Activated T-cell treated with anti-CD3 and anti-CD28 coated beads for 24 hours (primary cell): Measurements from ENCODE around the gene CLDN4.
A peak's percentile ranks its signal among the peaks of the same experiment; 100 is the strongest.
"Not testable (repeated sequence)": the region's sequence is repeated elsewhere in the genome, so short reads cannot be mapped to it uniquely, and the experiment has no call there.

Experiments
- DNase-seq: peaks from one replicate; pipeline ENCODE4 v3.0.0-alpha.2; 2020; ENCODE audit warnings: low read depth

CLDN4 gene

DNA sequence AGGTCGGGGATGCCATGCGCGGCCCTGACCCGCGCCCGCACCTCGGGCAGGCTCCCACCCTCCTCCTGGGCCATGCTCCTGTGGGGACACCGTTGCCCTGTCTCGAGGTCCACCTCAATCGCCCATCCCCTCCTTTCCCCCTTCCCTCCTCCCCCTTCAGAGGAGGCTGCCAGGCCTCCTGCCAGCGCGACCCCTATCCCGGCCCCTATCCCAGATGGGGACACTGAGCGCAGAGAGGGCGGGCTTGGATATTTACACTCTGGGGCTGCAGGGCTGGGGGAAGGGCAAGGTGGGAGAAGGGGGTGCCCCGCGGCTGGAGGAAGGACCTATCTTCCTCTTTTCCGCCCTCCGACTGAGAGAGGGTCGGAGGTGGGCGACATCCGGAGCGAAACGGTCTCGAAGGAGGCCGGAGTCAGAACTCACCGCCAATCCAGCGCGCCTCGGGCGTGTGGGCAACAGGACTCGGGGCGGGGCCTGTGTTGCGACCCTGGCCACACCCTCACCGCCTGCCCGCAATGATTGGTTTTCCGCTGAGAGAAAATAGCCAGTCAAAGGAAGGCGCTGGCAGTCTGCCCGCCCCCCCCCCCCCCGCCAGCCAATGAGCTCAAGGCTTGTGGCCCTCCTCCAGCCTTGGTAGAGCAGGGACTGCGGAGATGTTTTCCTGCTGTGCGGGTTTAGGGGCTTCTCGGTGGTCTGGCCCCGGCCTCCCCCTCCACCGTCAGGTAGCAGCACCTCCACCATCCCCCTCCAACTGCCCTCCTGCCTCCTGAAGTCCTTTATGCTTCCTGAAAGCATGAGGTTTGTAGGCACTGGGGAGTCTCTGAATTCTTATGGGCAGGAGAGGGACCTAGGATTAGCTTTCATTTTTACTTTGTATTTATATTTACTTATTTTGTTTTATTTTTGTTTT is 11.5 kb downstream of the CLDN4 start, which contains the start of gene METTL27:
Gene METTL27, minus strand, starts transcription at position 450 of the 910 bp plus-strand sequence. Its CDS starts 376 bp downstream, at position 74.
- DNase-seq = peak; percentile 83

DNA sequence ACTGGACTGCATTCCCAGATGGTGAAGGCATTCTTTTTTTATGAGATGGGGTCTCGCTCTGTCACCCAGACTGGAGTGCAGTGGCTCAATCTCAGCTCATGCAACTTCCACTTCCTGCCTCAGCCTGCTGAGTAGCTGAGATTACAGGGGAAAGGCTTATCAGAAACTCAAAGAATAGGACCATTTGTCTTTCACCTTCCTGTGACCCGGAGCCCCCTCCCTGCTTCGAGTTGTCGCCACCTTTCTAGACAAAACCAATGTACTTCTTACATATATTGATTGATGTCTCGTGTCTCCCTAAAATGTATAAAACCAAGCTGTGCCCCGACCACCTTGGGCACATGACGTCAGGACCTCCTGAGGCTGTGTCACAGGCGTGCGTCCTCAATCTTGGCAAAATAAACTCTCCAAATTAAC is 13.3 kb downstream of the CLDN4 start:
- no peak for DNase-seq

DNA sequence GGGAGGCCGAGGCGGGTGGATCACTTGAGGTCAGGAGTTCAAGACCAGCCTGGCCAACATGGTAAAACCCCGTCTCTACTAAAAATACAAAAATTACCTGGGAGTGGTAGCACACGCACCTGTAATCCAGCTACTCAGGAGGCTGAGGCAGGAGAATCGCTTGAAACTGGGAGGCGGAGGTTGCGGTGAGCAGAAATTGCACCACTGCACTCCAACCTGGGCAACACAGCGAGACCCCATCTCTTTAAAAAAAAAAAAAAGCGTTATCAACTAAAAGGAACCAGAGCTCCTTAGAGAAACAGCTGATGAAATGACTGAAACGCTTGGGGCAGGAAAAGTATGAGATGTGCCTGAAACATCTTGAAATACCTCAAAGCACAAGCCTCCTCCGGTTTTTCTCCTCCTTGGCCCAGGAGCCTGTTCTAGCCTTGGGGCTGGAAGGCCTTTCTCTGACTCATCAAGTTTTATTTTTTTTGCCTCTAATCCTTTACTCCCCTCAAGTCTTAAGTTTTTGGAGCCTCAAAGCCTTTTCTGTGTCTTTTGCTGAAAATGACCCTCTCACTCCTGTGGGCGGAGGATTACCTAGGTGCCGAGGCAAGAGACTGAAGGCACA is 14.2 kb downstream of the CLDN4 start:
- DNase-seq = no peak

DNA sequence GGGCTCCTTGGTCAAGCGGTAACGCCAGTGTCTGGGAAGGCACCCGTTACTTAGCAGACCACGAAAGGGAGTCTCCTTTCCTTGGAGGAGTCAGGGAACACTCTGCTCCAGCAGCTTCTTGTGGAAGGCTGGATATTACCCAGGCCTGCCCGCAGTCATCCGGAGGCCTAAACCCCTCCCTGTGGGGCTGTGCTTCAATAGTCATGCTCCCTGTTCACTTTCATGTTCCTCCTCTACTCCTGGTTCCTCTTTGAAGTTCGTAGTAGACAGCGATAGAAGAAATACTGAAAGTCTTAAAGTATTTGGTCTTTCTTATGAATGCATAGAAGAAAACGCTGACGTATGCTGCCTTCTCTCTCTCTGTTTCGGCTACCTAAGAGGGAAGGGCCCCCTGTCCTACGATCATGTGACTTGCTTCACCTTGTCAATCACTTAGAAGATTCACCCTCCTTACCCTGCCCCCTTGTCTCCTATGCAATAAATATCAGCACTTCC is 15.0 kb downstream of the CLDN4 start:
- DNase-seq = not testable (repeated sequence)

DNA sequence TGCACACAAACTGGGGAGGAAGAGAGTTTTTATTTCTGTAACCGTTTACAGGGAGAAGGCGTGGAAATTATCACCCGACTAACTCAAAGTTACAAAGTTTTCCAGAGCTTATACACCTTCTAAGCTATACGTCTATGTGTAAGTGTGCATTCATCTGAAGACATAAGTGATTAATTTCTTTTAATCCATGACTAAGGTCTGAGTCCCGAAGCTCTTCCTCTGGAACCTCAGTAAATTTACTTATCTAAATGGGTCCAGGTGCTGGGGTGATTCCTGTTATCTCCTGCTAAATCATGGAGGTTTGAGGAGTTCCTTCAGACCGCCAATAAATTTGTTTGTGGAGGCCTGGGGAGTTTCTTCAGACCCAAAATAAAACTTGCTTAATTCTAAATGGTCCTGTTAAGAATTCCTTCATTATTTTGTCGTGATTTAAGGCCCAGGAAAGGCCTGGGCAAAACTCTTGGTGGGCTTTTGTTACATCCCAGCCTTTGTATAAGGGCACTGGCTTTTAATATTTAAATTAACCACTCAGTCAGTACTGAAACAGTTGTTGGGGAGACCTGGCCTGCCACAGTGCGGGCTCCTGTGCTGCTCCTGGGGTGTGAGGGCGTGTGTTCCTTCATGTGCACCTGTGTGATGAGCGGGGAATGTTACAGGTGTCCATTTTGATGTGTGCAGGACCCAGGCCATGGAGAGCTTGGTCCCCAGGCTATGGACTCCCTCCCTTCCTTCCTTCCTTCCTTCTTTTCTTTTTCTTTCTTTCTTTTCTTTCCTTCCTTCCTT is 17.3 kb downstream of the CLDN4 start:
- DNase-seq = no peak

DNA sequence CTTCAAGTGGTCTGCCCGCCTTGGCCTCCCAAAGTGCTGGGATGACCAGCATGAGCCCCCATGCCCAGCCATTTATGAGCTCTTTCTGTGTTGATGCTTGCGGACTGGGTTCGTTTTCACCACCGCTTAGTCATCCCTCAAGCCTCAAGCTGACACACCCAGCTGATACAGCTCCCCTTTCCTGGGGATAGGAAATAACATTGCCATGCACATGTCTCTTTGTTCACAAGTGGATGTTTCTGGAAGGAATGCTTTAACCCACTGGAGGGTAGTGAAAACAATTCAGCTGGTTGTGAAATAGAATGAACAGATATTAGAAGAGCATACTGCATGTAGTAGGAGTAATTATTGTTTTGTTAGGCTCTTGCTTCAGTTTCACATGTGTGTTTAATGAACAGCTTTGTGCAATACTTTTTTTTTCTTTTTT is 20.0 kb downstream of the CLDN4 start:
- no peak for DNase-seq

DNA sequence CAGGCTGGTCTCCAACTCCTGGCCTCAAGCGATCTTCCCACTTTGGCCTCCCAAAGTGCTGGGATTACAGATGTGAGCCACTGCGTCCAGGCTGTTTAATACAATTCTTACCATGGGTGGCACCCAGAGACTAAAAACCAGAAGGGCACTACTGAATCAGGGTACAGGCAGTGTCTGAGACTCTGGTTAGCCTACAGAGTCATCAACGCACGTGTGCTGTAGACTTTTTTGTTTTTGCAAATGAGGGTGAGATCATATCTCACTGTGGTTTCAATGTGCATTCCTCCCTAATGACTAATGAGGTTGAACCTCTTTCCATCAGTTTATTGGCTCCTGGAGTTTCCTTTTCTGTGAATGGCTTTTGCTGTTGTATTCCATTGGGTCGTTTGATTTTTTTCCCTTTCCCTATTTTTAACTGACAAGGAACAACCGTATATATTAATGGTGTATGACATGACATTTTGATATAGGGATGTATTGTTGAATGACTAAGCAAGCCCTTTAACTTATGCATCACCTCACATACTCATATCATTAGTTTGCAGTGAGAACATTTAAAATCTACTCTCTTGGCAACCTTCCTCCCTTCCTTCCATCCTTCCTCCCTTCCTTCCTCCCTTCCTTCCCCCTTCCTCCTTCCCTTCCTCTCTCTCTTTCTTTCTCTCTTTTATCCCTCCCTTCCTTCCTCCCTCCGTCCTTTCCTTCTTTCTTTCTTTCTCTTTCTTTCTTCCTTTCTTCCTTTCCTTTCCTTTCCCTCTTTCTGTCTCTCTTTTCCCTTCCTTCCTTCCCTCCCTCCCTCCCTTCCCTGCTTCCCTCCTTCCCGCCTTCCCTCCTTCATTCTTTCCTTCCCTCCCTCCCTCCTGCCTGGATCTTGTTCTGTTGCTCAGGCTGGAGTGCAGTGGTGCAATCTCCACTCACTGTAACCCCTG is 20.9 kb downstream of the CLDN4 start:
- peak; percentile 26 for DNase-seq

DNA sequence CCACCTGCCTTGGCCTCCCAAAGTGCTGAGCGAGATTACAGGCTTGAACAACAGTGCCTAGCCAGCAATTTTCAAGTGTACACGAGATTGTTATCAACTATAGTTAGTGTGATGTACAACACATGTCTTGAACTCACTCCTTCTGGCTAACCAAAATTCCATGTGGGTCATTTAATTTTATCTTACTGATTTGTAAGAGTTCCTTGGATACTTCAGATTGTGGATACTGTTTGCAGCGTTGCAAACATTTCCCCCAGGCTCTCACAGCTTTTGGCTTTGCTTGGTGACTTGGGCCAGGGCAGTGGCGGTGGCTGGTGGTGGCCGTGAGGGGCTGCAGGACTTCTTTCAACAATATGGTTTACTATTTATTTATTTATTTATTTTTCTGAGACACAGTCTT is 21.7 kb downstream of the CLDN4 start:
- no peak for DNase-seq

DNA sequence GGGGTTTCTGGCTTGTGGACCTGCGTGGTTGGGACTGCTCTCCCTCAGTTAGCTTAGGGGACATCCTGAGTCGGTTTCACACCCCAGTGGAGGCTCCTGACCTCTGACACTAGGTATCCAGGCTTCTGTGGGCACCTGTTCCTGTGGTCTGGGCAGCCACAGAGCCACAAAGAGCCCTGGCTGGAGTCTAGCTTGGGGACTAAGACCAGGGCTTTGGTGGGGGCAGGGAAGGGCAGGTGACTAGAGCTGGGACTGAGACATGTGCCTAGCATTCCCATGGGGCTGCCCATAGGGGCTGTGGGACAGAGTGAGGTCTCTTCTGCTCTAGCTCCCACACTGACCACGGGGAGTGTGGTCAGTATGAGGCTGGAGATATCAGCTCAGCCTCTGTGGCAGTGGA is 26.1 kb downstream of the CLDN4 start:
- no peak for DNase-seq

DNA sequence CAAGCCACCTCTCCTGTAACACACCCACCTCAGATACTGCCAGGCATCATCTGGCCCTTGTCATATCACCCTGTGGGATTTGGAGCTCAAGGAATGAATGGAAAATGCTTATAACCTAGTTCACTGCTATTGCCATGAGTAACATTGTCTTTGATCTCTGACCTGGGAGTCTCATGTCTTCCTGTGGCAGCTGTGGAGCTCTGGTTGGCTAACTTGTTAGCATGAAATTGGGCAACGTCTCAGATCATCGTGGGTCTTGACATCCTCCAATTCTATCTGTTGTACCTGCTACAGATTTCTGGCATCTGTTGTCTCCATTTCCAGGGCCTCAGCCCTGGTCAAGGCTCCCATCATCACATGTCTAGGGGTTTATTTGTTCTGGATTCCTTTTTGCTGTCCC is 28.0 kb downstream of the CLDN4 start:
- DNase-seq = no peak

DNA sequence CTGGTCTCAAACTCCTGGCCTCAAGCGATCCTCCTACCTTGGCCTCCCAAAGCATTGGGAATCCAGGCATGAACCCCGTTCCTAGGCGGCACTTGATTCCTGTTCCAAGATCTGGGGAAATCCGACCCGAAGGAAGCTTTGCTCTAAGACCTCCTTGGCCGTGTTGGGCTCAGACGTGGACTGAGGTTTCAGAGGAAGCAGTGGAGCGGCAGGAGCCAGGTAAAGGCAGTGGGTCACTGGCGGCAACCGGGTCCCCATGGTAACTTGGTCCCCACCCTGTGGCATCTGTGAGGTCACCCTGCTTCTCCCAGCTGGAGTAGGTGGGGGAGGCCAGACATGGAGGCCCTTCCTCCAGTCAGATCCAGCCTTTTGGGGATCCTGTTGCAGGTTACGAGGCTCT is 30.1 kb downstream of the CLDN4 start, which contains the start of gene TMEM270:
Gene TMEM270, plus strand, starts transcription at position 301 of the 400 bp plus-strand sequence. Its CDS starts 36 bp downstream, at position 337.
- no peak for DNase-seq

DNA sequence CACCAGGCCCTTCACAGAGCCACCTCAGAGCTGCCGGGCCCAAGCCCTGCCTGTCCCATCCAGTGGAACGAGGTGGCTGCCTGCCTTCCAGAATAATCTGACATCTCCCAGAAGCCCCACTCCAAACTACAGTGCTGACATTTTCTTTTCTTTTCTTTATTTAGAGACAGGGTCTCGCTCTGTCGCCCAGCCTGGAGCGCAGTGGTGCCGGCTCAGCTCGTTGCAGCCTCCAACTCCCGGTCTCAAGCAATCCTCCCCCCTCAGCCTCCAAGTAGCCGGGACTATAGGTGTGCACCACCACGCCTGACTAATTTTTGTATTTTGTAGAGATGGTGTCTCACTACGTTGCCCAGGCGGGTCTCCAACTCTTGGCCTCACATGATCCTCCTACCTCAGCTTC is 30.5 kb downstream of the CLDN4 start:
- DNase-seq = no peak

DNA sequence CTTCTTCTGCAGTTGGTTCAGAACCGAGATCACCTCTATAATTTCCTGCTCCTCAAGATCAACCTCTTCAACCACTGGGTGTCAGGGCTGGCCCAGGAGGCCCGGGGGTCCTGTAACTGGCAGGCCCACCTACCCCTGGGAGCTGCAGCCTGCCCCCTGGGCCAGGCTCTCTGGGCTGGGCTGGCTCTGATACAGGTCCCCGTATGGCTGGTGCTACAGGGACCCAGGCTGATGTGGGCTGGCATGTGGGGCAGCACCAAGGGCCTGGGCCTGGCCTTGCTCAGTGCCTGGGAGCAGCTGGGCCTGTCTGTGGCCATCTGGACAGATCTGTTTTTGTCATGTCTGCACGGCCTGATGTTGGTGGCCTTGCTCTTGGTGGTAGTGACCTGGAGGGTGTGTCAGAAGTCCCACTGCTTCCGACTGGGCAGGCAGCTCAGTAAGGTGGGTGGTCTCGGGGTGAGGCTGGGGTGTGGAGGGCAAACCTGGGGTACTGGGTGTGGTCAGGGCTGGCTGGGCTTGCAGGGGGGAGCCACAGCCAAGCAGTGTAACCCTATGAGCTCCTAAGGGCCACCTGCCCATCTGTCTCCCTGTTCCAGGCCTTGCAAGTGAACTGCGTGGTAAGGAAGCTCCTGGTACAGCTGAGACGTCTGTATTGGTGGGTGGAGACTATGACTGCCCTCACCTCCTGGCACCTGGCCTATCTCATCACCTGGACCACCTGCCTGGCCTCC is 34.4 kb downstream of the CLDN4 start:
- no peak for DNase-seq

DNA sequence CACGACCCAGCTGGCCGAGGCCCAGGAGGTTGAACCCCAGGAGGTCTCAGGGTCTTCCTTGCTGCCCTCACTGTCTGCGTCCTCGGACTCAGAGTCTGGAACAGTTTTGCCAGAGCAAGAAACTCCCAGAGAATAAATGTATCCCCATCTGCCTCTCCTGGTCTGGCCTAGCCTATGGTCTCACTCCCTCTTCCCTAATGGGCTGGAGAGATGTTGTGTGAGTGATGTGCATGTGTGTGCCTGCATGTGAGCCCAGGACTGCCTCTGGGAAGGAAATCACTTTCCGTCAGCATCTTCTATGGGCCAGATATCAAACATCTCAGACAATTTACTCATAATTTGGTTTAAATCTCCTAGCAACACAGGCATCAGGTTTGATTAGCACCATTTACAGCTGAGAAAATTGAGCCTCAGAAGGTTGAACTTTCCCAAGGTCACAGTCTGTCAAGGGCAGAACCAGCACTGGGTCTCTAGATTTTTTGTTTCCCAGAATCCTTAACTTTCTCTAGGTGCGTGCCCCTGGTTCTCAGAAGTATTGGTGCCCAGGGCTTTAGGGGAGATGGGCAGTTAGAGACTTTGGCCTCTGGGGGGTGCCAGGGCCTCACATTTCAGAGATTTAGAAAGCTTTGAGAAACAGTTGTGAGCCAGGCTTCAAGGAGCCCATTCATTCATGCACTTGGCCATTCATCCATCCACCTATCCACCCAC is 35.1 kb downstream of the CLDN4 start:
- no peak for DNase-seq

DNA sequence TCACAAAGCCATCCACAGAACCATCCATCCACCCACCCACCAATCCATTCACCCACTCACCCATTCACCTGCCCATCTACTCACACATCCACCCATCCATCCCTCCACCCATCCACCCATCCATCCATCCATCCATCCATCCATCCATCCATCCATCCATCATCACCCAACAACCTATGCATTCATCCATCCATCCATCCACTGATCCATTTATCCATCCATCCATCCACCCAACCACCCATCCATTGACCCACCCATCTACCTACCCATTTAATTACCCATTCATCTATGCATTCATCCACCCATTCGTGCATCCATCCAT is 35.6 kb downstream of the CLDN4 start:
- no peak for DNase-seq

DNA sequence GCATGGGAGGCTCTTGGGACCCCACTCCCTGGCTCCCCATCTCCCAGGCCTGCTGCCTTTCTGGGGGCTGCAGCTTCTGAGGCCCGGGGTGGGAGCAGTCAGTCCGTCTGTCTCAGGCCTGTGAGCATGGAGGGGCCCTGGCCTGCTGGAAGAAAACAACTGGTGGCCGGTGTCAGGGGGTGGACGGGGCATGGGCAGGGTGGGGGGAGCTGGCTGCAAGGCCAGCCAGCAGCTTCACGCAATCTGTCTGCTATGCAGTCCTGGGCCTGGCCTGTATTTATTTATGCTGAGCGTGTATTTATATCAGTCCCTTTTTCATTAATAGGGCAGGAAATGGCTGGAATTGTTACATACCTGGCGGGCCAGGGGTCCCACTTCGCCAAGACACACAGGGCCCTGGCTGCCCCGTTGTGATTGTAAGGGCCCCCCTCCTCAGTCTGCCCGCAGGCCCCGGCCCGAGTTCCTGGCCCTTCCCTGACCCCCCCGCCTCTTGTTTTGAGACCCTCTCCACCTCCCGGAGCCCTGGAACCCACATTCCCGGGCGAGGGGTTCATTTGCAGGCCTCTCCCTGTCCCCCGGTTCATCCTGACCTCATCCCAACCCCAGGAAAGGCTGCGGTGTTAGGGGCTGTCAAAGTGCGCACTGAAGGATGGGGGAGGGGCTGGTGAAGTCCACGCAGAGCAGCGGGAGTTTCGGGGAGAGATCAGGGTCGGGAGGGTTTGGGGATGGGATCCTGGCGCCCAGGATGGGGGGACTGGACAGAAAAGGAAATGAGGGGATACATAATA is 38.4 kb downstream of the CLDN4 start:
- DNase-seq = no peak

DNA sequence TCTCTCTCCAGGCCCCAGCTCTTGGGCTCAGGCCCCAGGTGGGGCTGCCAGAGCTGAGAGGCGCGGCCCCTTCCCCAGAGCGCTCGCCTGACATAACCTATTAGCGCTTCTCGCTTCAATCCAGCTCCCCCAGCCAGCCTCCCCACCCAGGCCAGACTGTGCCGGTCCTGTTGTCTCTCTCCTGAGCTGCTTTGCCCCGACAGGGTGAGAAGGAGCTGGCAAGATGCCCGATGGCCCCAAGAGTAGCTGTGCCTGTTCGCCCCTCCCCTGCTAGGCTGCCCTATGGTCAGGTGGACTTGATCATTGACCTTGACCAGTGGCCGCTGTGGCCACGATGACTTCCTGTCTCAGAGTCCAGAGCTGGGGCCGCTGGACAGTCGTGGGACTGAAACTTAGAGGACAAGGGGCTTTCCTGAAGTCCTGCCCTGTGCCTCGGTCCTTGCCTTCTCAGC is 39.3 kb downstream of the CLDN4 start:
- no peak for DNase-seq

DNA sequence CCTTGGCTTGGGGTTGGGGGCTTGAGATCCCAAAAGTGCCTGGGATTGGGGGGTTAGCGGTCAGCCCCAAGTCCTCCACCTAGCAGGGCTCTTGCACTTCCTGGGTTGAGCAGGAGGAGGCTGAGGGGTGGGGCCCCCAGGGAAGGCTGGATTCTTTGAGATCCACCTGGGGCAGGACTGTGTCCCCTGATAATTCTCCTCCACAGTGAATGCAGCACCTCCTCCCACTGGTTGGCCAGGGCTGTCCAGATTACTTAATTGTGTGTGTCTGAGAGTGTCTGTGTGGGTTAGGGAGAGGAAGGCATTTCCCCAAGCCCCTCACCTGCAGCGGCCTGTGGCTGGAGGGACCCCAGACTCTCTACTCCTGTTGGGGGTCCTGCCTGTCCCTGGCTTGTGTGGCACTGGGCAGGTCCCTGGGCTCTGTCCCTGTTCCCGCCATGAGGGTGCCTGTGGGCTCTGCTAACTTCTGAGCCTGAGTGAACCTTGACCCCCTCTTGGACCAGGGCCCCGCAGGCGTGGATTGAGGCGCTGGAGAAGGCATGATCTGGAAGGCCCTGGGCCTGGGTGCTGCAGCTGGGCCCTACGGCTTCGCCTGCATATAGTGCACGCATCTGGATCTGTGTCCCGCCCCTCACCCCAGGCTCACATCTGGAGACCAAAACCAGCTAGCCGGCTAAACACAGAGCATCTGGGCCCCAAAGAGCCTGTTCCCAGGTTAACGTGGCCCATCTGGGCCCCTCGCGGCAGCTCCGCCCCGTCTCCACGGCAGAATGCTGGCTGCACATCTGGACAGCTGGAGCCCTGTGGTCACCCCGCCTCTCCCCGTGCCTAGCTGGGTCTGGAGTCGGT is 40.6 kb downstream of the CLDN4 start:
- no peak for DNase-seq
